CD4-positive, alpha-beta T cell treated with Interleukin-4 for 4 hours (primary cell): ENCODE data around the gene COBL.

Source experiments
- DNase-seq: peaks from one replicate; pipeline ENCODE4 v3.0.0-alpha.2; 2020

The COBL gene

DNA sequence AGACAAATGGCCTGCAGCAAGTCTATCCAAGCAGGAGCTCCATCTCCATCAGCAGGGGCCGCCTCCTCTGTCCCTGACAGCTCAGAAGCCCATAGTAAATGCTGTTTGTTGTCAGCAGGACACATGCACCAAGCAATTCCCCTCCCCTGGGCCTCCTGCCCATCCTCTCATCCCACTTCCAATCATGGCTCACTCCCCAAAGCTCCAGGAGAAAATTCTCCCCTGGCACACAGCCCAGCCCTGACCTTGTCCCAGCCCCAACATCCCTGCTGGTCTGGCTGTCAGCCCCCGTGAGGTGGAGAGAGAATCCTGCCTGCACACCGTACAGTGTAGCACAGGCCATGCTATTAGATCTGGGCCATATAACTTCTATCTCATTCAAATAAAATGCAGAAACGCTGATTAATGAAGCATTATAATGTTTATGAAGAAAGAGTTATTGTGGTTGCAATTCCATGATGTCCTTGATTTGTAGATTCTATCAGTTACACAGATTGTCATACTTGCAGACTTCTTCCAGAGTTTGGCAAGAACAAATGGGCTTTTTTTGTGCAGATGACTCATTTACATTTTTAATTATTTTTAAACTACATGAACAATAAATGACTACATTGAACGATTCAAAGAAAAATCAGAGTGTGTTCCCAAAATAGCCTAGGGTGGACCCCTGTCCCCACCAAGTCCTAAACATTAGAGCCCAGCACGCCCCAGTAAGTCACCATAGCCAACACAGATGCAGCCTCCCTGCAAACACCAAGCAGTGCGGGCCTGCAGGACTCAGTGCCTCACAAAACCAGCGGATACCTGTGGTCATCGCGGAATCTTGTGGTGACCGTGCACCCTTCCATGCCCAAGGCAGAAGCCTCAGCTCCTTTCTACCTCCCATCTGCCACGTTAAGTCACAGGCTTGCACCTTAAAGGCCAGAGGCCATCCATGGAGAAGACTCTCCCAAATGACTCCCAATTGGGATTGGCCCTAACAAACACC lies 70.1 kb downstream of the COBL start:
- DNase-seq, result no peak

GRCh38 chr7:51244885-51245284 lies 71.7 kb downstream of the COBL start:
- no peak for DNase-seq

- DNase-seq, result no peak
Observed at GRCh38 chr7:51244053-51244452, 72.6 kb downstream of the COBL start.

DNA sequence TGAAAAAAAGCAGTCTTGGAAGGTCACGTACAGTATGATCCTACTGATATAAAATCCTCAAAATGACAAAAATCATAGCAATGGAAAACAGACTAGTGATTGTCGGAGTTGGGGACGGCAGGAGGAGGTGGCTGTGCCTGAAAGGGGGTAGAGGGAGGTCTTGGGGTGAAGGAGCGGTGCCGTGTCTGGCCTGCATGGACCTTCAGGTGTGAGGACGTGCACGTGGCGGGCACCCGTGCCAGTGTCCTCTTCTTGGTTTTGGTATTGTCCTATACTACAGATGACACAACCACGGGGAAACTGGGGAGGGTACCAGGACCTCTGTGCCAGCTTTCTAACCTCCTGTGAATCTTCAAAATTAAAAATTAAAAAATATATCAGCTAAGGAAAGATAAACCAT lies 73.0 kb downstream of the COBL start:
- DNase-seq, result no peak

DNA sequence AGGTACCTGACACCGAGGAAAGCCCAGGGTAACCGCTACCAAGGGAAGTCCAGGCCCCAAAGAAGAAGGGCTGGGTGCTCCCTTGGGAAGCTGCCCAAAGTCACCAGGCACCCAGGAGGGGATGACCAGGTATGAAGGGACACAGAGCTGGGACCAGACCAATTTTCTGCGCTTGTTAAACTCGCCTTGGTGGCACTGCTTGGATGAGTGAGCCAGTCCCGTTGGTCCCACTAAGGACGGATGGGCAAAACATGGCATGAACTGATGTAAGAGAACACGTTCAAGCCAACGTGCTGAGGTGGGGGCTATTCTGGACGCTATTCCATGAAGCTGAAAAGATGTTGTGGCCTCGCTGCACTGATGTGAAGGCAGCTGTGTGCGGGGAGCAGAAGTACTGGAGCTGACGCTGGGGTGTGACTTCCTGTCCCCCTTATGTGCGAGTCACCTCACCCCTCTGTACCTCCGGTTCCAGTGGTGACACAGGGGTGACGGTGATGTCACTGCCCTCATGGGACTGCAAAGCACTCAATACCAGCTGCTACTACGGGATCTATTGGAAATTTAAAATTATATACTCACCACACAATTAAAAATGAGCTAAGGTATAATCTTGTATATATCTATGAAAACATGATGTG lies 73.6 kb downstream of the COBL start:
- no peak for DNase-seq

DNA sequence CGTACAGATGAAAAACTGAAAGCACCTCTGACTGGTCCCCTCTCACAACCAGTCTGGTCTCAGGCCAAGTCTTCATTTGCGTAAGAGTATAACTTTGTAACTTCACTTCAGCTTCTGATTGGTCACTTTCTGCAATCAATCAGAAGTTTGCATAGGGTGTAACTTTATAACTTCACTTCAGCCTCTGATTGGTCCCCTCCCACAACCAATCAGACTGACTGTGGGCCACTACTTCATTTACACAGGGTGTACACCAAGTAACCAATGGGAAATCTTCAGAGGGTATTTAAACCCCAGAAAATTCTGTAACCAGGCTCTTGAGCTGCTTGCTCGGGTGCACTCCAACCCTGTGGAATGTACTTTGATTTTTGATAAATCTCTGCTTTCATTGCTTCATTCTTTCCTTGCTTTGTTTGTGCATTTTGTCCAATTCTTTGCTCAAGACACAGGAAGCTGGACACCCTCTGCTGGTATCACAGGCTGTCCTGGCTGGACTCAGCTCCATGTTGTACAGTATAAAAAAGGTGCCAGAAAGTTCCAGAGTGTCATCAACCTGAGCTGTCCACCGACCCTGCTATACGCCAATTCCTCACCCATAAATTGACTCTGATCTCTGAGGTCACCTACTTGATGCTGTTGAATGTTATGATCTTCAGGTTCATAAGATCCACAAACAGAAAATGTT lies 74.5 kb downstream of the COBL start:
- DNase-seq, result no peak

GRCh38 chr7:51240868-51241267 lies 75.7 kb downstream of the COBL start:
- no peak for DNase-seq

DNA sequence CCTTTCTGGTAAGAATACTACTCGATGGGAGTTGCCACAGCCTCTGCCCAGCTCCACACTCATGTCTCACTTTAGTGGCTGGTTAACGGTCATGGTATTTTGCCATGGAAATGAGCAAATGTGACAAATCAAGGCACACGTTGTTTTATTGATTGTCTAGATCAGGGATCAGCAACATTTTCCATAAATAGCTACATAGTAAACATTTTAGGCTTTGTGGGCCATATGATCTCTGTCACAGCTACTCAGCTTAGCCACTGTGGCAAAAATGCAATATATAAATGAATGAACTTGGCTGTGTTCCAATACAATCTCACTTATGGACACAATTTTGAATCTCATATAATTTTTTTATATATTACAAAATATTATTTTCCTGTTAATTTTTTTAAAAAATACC lies 76.9 kb downstream of the COBL start:
- no peak for DNase-seq

DNA sequence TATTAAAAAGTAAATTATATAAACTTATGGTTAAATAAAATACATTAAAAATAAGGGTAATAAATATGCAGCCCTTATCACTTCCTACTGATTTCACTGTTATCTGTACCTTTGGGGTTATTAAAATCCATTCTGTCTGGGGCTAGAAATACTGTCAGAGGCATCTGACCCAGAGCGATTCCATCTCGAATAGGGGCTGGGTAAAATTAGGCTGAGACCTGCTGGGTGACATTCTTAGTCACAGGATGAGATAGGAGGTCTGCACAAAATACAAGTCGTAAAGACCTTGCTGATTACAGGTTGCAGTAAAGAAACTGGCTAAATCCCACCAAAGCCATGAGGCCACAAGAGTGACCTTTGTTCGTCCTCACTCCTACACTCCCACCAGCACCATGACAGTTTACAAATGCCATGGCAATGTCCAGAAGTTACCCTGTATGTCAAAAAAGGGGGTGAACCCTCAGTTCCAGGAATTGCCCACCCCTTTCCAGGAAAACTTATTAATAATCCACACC lies 77.6 kb downstream of the COBL start:
- no peak for DNase-seq

DNA sequence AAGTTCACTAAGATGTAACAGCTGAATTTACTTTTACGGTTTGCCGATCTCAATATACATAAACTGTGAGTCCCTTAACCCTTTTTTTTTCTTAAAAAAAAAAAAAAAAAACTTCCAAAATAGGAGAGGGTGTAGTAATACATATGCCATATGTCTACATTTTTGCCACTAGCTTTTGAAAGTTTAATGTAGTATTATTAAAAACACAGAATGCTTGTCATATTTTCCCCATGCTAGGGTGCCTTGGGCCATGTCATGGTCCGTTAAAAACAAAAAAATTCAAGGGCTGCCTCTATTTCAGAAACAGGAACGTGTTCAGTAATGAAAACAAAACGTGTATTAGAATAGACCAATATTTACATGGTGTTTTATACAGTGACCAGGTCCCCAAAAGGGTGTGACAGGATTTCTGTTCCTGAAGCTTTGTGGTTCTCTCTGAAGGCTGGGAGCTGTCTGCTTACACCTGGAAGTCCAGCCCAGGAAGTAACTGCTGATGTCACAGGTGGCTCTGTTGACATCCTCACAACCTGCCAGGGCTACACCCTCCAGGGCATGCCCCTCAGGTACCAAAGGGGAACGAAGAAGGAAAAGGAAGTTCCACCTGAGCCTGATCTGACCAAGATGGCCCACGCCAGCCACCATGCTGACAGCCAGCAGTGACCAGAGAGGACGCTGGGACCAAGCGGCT lies 79.0 kb downstream of the COBL start:
- no peak for DNase-seq

GRCh38 chr7:51236470-51237132 lies 80.0 kb downstream of the COBL start:
- DNase-seq, result no peak

GRCh38 chr7:51235593-51236313 lies 80.9 kb downstream of the COBL start:
- no peak for DNase-seq

DNA sequence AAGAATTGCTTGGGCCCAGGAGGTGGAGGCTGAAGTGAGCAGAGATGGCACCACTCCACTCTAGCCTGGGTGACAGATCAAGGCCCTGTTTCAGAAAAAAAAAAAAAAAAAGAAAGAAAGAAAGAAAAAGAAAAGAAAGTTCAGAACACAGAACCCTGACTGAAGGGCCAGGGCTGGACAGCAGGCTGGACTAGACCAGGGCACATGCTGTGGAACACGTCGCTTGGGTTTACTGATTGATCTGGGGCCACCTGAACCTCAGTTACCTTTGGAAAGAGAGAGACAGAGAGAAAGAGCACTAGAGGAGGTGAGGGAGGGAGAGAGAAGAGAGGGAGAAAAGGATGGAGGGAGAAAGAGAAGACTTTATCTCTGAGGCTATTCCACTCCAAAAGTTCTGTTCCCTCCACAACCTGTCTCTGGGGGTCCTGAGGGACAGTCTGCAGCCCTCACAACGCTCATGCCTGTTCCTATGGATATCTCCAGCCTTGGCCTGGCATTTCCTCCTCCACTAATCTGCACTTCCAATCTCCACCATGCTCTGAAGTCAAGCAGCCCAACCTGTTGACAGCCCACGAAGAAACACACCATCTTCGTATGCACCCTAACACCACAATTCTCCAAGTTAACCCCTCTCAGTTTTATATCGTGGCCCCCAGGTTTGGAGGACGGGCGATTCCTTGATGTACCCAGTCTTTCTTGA lies 81.8 kb downstream of the COBL start:
- DNase-seq, result no peak

GRCh38 chr7:51234139-51234538 lies 82.5 kb downstream of the COBL start:
- DNase-seq, result no peak

- DNase-seq, result no peak
Observed at GRCh38 chr7:51233374-51233773, 83.2 kb downstream of the COBL start.

DNA sequence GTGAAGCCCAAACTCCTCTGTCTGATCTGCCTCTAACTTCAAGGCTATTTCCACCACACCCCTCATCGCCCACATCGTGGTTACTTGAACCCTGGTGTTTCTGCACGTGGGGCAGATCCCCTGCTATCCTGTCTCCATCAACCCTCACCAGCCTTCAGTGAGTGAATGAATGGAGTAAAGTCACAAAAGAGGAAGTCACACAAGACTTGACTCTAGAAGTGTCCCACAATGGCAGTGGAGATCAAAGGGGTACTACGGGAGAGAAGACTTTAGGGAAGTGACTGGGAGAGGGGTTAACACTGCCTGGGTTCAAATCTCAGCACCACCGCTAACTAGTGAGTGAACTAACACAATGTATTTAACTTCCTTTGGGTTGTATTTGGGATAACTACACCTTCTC lies 85.9 kb downstream of the COBL start:
- DNase-seq, result no peak

DNA sequence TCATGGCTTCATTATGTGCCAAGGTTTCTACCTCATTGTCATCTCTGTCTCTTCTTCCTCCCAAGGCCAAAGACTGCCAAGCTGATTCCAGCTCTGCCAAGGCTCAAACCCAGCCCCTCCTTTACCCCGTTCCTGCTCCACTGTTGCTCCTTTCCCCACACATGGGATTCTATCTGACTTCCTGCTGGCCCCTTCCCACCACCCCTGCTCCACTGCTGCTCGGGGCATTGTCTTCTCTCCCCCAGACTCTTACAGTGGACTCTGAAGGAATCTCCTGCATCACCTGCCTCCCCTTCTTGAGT lies 86.3 kb downstream of the COBL start:
- no peak for DNase-seq

- DNase-seq, result no peak
Observed at GRCh38 chr7:51229620-51230323, 86.8 kb downstream of the COBL start.

- DNase-seq, result no peak
Observed at GRCh38 chr7:51229106-51229537, 87.5 kb downstream of the COBL start.

DNA sequence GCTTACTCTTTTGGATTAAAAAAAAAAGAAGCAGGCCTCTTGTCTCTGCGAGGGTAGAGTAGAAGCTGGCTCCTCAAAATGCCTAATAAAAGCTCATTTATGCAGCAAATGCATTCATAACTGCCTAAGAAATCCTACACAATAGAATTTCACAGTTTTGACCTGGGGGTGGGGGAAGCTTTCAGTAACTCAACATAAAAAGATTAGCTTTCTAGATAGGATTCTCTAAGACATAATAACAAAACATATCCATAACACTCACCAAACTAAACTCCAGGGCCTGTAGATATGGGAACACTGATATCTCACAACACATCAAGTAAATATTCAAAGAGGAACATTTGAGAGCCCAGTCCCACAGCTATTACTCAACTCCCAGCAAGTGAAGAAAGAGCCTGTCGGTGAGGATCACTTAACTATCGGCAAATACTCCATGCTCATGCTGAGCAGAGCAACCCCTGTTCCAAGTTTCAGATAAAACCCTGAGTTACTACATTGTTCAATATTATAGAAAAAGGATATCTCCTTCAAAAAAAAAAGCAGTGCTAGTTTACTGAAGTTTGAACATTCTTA lies 88.1 kb downstream of the COBL start:
- DNase-seq, result no peak
